Measurements from ENCODE around the gene SLC2A13.
"Not testable (repeated sequence)": the region's sequence is repeated elsewhere in the genome, so short reads cannot be mapped to it uniquely, and the experiment has no call there.

The SLC2A13 gene

GRCh38 chr12:40038619-40039018, 67.3 kb downstream of the SLC2A13 start:
- DNase-seq (ENCODE audit: low read depth), result no peak

GRCh38 chr12:40034712-40035111, 71.2 kb downstream of the SLC2A13 start:
- DNase-seq (ENCODE audit: low read depth), result no peak

GRCh38 chr12:40034156-40034555, 71.7 kb downstream of the SLC2A13 start:
- DNase-seq (ENCODE audit: low read depth), result no peak

GRCh38 chr12:40033242-40033630, 72.6 kb downstream of the SLC2A13 start:
- no peak for DNase-seq (ENCODE audit: low read depth)

GRCh38 chr12:40032433-40033241, 73.2 kb downstream of the SLC2A13 start:
- no peak for DNase-seq (ENCODE audit: low read depth)

GRCh38 chr12:40031965-40032364, 73.9 kb downstream of the SLC2A13 start:
- no peak for DNase-seq (ENCODE audit: low read depth)

- DNase-seq (ENCODE audit: low read depth), result not testable (repeated sequence)
Measured at GRCh38 chr12:40030970-40031369, 74.9 kb downstream of the SLC2A13 start.

GRCh38 chr12:40028296-40028695, 77.6 kb downstream of the SLC2A13 start:
- no peak for DNase-seq (ENCODE audit: low read depth)

- DNase-seq (ENCODE audit: low read depth), result no peak
Measured at GRCh38 chr12:40022850-40023249, 83.0 kb downstream of the SLC2A13 start.

GRCh38 chr12:40020261-40020691, 85.6 kb downstream of the SLC2A13 start:
- no peak for DNase-seq (ENCODE audit: low read depth)

- DNase-seq (ENCODE audit: low read depth), result no peak
Measured at GRCh38 chr12:40017488-40017887, 88.4 kb downstream of the SLC2A13 start.

- DNase-seq (ENCODE audit: low read depth), result peak; percentile 14
Measured at GRCh38 chr12:40016980-40017379, 88.9 kb downstream of the SLC2A13 start.

GRCh38 chr12:40015881-40016280, 90.0 kb downstream of the SLC2A13 start:
- no peak for DNase-seq (ENCODE audit: low read depth)

- DNase-seq (ENCODE audit: low read depth), result no peak
Measured at GRCh38 chr12:40015345-40015744, 90.5 kb downstream of the SLC2A13 start.

- no peak for DNase-seq (ENCODE audit: low read depth)
Measured at GRCh38 chr12:40013847-40014246, 92.0 kb downstream of the SLC2A13 start.

- DNase-seq (ENCODE audit: low read depth), result no peak
Measured at GRCh38 chr12:40013292-40013691, 92.6 kb downstream of the SLC2A13 start.

- DNase-seq (ENCODE audit: low read depth), result no peak
Measured at GRCh38 chr12:40012711-40013110, 93.2 kb downstream of the SLC2A13 start.

GRCh38 chr12:40011775-40012129, 94.1 kb downstream of the SLC2A13 start:
- DNase-seq (ENCODE audit: low read depth), result no peak

GRCh38 chr12:40010899-40011774, 94.7 kb downstream of the SLC2A13 start:
- peak; percentile 69 for DNase-seq (ENCODE audit: low read depth)

- DNase-seq (ENCODE audit: low read depth), result no peak
Measured at GRCh38 chr12:40002178-40003169, 103.4 kb downstream of the SLC2A13 start.

- no peak for DNase-seq (ENCODE audit: low read depth)
Measured at GRCh38 chr12:40001406-40001805, 104.5 kb downstream of the SLC2A13 start.

- DNase-seq (ENCODE audit: low read depth), result no peak
Measured at GRCh38 chr12:40000884-40001283, 105.0 kb downstream of the SLC2A13 start.

Measured in fibroblast of gingiva (primary cell).